Measurements from ENCODE around the gene THADA.

DNA sequence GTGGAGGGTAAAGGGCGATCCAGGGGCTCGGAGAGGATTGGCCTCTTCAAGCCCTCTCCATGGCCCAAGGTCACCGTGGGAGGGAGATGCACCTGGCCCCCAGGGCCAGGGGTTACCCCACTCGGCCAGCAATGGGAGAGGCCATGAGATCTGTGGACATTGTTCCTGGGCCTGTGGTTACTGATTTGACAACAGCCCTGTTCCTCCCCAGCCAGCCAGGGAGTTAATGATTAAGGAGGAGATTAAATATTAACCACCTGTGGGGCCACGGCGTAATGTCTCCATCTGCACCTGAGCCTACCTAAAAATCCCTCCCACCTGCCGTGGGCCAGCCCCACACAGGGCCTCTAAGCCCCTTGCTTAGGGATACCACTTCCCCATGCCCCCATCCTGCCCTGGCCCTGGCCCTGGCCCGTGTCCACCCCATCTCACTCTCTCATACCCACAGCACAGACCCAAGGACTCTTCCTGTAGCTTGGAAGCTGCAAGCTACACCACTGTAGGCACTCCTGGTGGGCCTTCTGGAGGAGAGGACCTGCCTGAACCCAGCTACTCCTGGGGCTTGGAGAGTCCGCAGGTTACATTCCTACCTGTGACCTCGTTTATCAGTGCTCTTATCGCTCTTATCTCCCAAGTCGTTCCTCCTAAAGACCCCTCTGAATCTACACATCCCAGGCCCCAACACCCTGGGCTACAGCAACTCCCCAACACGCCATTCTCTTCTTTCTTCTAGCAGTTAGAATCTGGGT is 401.5 kb downstream of the THADA start:
- TF ChIP-seq, protein P1, sequence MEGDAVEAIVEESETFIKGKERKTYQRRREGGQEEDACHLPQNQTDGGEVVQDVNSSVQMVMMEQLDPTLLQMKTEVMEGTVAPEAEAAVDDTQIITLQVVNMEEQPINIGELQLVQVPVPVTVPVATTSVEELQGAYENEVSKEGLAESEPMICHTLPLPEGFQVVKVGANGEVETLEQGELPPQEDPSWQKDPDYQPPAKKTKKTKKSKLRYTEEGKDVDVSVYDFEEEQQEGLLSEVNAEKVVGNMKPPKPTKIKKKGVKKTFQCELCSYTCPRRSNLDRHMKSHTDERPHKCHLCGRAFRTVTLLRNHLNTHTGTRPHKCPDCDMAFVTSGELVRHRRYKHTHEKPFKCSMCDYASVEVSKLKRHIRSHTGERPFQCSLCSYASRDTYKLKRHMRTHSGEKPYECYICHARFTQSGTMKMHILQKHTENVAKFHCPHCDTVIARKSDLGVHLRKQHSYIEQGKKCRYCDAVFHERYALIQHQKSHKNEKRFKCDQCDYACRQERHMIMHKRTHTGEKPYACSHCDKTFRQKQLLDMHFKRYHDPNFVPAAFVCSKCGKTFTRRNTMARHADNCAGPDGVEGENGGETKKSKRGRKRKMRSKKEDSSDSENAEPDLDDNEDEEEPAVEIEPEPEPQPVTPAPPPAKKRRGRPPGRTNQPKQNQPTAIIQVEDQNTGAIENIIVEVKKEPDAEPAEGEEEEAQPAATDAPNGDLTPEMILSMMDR (conservative IDR thresholded peaks at IDR 0.05 in 1 of 2, IDR thresholded peaks at IDR 0.05 in 1 of 2; ENCODE audit: low read depth in 1 of 2, low read length in 2 of 2): no peak
- no peak for TF ChIP-seq EZH2 (IDR thresholded peaks at IDR 0.05; ENCODE audit: low read length, missing control alignments)
